Measurements from ENCODE around the gene GOLGA6L2.
"Not testable (repeated sequence)": the region's sequence is repeated elsewhere in the genome, so short reads cannot be mapped to it uniquely, and the experiment has no call there.

Gene GOLGA6L2, protein sequence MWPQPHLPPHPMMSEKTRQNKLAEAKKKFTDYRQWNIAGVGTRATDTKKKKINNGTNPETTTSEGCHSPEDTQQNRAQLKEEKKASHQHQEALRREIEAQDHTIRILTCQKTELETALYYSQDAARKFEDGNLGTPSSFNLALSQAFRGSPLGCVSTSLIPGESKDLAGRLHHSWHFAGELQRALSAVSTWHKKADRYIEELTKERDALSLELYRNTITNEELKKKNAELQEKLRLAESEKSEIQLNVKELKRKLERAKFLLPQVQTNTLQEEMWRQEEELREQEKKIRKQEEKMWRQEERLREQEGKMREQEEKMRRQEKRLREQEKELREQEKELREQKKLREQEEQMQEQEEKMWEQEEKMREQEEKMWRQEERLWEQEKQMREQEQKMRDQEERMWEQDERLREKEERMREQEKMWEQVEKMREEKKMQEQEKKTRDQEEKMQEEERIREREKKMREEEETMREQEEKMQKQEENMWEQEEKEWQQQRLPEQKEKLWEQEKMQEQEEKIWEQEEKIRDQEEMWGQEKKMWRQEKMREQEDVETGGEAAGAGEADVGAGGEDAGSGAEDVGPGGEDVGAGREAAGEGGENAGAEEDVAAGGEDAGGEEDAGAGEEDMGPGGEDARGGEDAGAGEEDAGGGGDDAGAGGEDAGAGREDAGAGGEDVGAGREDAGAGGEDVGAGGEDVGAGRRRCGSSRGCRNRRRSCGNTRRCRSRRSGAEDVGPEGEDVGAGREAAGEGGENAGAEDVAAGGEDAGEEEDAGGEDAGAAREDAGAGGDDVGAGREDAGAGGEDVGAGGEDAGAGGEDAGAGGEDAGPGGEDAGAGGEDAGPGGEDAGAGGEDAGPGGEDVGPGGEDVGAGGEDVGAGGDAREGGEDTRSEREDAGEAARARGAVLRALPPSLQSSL

DNA sequence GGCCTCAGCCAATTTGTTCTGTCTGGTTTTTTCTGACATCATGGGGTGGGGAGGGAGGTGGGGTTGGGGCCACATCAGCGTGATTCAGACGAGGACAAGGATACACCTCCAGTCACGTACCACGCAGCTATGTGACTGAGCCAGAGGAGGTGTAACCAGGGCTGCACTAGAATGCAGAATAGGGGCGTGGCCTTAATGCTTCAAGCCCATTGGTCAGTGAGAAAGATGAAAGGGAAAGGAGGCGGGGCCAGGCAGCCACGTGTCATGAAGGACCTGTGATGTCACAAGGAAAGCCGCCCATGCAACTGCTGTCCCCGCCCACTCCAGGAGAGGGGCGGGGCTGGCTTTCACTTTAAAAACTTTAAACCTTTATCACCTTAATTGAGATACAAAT is at the start of gene GOLGA6L2:
TSS of gene GOLGA6L2 (minus strand) at position 137 of the 394 bp plus-strand sequence. CDS start at position 75, 62 bp downstream.
- DNase-seq (ENCODE audit: low read depth, low spot score) = no peak

DNA sequence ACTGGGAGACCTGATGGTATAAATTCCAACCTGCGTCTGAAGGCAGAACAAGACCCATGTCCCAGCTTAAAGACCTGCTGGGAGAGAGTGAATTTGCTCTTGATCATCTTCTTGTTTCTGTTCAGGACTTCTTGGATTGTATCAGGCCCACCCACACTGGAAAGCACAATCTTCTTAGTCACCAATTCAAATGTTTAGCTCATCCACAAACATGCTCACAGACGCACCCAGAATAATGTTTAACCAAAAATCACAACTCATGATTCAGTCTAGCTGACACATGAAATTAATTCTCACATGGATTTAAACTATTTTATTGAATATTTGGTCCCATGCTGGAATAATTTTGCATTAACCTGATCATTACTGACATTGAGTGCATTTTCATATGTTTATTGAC is 37.8 kb upstream of the GOLGA6L2 start:
- DNase-seq (ENCODE audit: low read depth, low spot score) = no peak

DNA sequence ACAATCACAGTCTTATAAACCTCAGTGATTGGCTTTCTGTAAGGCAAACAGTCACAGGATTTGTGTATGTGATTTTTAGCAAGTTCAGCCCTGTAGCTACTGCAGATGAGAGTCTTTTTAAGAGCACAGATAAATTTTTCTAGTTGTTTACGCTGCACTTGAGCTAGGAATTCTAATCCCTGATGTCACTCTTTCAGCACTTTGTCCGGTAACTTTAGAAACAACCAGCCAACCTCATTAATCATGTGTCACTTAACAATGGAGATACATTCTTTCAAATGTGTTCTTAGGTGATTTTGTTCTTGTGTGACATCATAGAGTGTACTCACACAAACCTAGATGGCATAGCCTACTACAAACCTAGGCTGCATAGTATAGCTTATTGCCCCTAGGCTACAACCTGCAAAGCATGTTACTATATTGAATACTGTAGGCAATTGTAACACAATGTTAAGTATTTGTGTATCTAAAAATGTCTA is 36.8 kb upstream of the GOLGA6L2 start:
- DNase-seq (ENCODE audit: low read depth, low spot score) = no peak

DNA sequence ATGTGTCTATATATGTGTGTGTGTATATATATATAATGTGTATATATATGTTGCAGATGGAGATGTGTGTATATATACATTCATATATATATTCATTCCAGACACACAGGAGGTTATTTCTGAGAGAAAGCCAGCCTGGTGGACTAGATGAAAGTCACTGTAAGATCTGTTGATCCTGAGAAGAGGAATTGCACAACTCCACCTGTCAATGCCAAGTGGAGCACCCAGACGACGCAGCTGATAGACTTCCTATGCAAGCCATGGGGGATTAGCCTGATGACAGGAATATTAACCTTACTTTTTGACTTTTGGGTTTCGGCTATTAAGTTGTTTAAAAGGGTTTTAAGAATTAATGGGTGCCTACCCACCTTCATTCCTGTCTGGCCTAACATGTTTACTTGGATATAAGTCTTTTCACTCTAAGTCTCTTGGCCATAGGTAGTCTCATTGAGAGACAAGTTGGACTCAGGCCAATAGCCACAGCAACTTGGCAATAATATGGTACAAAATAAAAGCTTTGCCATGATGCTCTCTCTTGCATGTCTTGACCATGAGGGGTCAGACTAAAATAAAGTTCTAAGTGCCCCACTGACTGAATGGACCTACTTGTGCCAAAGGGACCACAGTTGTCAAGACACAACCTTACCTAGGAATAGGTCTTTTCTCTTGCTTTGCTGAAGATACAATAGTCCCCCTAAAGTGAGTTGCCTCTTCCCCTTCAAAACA is 35.9 kb upstream of the GOLGA6L2 start:
- DNase-seq (ENCODE audit: low read depth, low spot score) = no peak

DNA sequence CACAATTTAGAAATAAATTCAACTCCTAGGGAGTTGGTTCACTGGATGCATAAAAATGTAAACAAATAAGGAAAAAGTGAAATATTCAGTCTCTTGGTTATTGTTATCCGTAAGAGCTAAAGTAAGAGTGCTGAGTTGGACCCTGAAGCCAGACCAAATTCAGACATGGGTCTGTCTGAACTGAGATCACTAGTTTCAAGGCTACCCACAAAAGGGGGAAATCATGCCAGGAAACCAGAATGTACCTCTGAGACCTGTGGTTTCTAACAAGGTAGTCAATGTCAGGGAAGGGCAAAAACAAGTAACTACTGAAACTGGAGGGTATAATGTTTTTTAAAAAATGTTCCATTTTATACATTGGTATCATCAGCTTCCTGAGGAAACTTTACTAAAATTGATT is 35.2 kb upstream of the GOLGA6L2 start:
- DNase-seq (ENCODE audit: low read depth, low spot score) = no peak

DNA sequence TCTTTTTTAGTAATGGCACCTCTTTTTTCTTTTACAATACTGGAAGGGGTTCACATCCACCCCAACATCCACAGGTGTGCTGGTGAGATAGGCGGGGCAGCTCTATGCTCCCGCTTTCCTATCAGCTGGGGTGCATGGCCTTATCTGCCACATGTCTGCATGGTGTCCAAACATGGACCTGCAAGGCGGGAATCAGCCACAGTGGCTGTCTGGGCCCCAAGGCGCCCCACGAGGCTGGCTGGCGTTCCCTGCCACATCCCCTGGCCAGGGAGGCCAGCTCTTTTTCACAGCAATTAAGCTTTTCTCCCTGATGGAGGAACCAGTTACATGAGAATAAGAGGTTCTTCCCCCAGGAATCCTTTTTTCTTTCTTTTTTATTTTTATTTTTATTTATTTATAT is 30.9 kb upstream of the GOLGA6L2 start:
- DNase-seq (ENCODE audit: low read depth, low spot score) = no peak

DNA sequence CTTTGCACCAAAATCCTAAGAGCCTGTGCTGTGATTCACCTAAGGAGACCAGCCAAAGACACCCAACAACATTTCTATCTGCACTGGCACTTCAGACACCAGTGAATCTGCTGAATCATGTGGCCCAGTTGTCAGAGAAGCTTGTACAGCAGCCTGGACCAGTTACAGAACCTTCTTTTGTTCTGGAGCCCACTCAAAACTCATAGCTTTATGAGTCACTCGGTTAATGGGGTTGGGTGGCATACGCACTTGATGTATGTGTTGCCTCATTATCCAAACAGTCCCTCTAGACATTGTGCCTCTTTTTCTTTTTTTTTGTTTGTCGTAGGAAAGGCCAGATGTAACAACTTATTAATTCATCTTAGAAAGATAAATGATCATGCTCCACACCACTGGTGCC is 25.6 kb upstream of the GOLGA6L2 start:
- DNase-seq (ENCODE audit: low read depth, low spot score) = no peak

DNA sequence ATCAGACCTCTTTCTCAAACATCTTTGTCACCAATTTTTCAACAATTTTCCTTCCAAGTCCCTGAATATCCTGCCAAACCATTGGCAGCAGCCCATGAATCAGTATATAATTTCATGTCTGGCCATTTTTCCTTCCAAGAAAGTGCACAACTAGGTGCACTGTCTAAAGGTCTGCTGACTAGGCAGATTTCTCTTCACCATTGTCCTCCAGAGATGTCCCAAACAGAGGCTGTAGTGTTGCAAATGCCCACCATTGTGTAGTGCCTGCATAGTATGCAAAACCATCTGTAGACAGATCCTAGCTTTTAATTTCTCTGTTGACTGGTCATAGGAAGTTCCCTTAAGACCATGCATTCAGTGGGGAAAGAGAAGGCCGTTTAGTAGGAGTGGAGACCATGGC is 25.0 kb upstream of the GOLGA6L2 start:
- DNase-seq (ENCODE audit: low read depth, low spot score) = no peak

DNA sequence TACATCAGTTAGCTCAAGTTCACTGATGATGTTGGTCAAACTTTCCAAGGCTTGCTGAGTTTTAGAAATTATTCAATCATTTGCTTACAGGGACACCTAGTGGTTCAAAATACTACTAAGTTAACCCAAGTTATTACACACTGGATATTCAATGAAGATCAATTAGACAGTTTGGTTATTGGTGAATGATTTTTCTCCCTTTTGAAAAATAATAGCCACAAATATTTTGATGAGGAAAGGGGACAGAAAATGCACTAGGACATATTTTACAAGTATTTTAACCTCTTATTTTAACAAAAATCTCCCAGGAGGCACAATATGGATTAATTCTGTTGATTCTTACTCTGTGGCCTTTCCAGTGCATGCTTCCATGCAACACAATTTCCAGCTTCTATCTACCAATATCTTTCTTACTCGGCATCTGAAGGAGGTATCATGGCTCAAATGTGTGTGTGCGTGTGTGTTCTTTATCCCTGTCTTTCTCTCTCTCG is 20.1 kb upstream of the GOLGA6L2 start:
- no peak for DNase-seq (ENCODE audit: low read depth, low spot score)

DNA sequence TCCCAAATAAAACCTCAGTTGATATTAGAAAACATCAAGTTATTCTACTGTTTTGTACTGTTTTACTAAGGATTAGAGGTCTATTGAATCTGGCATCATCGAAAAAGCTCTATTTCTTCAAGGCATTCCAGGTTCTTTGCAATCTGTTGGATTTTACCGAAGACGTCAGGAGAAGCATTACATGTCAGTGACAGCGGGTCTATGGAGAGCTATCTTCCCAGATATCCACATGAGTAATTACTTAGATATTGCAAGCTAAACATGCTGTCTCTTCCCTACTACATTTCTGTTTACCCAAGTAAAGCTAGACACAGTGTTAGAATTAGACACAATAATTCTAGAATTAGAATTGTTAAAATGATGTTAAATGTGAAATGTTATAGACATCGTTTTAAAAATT is 10.8 kb upstream of the GOLGA6L2 start:
- no peak for DNase-seq (ENCODE audit: low read depth, low spot score)

DNA sequence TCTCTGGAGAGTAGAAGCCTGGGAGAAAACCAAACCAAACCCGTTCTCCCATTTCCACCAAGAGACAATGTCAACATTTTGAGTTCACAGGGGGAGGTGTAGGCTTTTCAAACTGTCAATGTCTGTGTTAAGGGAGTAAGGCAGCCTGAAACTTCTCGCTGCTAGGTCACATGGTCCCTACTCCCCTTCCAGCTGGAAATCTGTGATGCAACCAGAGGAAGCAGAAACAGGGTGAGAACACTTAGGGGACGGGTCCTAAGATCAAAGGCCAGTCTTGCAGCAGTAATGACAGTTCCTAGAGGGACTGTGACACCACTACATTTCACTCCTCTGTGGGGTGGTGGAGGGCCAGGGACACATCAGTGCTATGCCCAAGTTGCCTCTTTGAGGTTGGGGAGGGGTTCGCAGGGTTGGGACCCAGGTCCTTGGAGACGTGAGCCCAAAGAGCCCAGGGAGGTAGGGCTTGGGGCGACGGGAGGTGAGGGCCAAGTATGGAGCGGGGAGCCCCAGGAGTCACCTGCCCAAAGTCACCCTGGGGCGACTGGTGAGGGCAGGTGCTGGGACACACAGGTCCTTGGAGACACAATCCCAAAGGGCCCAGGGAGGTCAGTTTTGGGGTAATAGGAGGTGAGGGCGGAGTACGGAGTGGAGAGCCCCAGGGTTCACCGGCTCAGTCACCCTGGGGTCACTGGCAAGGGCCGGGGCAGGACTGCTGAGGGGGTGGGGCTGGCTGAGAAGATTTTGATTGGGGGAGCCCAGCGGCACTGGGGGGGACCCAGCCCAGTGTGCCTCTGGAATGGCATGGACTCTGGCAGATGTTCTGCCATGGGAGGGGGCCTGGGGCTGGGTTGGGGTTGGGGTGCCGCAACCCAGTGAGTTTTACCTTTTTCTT is 582 bp downstream of the GOLGA6L2 start:
- DNase-seq (ENCODE audit: low read depth, low spot score) = no peak

DNA sequence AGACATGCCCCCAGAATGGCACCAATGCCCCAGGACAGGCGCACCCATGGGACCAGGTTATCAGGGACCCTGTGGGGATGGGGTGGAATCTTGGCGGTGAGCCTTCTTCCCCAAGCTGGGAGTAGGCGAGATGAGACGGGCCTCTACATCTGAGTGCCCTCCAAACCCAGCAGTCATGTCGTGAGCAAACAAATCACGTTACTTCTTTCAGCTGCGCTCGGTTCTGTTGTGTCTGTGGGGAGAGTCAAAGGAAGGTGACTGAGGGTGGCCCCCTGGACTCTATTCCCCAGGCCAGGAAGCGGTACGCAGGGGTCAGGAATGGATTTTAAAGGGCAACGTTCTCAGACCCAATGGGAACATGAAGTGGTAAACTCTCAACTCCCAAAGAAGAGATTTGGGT is 2.8 kb downstream of the GOLGA6L2 start:
- DNase-seq (ENCODE audit: low read depth, low spot score) = no peak

DNA sequence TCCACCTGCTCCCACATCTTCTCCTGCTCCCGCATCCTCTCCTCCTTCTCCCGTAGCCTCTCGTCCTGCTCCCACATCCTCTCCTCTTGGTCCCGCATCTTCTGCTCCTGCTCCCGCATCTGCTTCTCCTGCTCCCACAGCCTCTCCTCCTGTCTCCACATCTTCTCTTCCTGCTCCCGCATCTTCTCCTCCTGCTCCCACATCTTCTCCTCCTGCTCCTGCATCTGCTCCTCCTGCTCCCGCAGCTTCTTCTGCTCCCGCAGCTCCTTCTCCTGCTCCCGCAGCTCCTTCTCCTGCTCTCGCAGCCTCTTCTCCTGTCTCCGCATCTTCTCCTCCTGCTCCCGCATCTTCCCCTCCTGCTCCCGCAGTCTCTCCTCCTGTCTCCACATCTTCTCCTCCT is 5.8 kb downstream of the GOLGA6L2 start:
- DNase-seq (ENCODE audit: low read depth, low spot score) = no peak

DNA sequence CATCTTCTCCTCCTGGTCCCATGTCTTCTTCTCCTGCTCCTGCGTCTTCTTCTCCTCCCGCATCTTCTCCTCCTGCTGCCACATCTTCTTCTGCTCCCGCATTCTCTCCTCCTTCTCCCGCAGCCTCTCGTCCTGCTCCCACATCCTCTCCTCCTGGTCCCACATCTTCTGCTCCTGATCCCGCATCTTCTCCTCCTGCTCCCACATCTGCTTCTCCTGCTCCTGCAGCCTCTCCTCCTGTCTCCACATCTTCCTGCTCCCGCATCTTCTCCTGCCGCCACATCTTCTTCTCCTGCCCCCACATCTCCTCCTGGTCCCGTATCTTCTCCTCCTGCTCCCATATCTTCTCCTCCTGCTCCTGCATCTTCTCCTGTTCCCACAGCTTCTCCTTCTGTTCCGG is 6.4 kb downstream of the GOLGA6L2 start:
- no peak for DNase-seq (ENCODE audit: low read depth, low spot score)

DNA sequence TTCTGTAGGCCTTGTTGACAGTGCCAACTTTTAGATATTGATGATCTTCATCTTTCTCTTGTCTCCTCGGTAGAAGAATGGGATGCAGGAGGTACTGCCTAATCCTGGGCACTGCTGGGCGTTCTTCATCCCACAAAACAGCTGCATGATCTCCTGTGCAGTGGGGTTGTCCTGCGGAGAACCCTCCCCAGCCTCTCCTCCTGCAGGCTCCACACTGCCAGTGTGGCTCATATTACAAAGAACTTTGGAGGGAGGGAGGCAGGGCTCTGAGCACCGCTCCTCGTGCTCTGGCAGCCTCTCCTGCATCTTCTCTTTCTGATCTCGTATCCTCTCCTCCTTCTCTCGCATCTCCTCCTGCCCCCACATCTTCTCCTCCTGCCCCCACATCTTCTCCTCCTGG is 7.5 kb downstream of the GOLGA6L2 start:
- DNase-seq (ENCODE audit: low read depth, low spot score) = no peak

DNA sequence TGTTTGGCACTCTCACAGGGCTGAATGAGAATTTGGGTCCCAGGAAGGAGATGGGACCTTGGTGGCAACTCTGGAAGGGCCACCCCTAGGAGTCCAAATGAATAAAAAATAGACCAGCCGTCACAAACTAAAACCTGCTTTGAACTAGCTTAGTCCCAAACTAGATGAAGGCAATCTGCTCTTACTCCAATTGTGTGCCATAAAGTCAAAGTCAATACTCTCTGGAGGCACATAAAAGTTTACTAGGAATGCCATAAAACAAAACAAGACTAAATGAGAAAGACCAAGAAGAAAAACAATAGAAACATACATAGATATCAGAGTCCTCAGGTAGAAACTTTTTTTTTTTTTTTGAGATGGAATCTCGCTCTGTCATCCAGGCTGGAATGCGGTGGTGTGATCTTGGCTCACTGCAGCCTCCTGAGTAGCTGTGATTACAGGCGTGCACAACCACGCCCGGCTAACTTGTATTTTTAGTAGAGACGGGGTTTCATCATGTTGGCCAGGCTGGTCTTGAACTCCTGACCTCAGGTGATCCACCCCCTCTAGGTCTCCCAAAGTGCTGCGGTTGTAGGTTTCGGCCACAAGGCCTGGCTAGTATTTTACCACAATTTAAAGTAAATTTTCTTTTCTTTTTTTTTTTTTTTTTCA is 8.1 kb downstream of the GOLGA6L2 start:
- DNase-seq (ENCODE audit: low read depth, low spot score) = no peak

DNA sequence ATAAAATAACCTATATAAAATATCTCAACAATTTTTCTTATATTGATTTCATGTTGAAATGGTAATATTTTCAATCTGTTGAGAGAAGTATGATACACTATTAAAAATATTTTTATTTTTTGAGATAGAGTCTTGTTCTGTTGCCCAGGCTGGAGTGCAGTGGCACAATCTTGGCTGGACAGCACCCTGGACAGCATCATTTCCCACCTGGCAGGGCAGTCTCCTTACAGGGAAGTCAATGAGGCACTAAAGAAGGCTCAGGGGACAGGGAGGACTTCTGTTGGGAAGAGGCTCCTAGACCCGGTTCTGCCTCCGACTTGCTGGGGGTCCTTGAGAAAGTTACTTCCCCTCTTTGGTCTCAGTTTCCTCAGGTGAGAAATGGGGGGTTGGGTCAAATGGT is 9.4 kb downstream of the GOLGA6L2 start:
- no peak for DNase-seq (ENCODE audit: low read depth, low spot score)

DNA sequence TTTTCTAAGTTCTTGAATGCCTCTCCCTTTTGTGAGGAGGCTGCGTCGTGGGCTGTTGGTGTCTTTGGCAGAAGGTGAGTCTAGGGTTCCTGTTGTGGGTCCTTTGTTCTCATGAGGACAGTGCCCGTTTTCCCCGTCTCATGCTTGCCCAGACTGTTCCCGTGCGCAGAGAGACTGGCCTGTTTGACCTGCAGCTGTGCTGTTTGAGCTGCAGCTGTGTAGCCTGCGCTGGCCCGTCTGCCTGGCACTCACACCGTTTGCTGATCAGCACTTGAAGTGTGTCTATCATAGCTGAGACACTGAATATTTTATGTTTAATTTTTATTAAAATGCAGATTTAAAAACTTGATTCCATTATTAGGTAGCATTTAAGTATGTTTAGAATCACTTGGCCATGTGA is 9.9 kb downstream of the GOLGA6L2 start:
- no peak for DNase-seq (ENCODE audit: low read depth, low spot score)

DNA sequence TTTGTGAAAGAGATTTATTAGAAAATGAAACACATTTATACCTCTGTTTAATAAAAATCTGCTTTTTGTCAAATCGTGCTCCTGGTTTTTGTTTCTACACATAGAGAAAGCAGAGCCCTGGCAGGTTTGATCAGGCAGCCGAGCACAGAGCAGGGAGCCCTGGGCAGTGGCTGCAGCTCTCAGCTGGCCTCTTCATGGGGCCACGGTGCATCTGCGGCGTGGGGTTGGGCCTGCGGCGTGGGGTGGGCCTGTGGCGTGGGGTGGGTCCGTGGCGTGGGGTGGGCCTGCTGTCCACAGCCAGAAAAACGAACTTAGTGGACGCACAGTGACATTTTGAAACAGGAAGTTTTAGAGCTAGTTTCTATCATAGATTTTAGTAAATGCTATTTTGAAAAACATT is 10.6 kb downstream of the GOLGA6L2 start:
- DNase-seq (ENCODE audit: low read depth, low spot score) = no peak

DNA sequence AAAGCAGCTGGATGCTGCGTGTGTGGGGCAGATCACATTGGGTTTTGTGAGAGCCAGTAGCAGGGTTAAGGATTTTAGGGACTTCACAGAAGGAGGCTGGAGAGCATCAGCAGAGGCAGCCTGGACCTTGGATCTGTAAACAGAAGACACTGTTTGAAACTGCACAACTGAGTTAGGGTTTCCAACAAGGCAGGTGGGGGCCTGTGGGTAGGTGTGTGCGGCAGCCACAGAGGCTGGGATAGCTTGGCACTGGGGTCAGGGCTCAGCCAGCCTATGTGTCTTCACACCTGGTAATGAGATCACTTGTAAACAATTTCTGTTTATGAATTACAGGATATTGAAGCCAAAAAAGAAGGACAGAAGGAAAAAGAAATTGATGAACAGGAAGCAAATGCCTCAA is 12.3 kb downstream of the GOLGA6L2 start:
- DNase-seq (ENCODE audit: low read depth, low spot score) = not testable (repeated sequence)
